Kidney (tissue), 14 donors: ENCODE results near the gene ATP5MC2. TPM values are rescaled to one million over a fixed set of nuclear protein-coding genes. Genes with fewer than 3 reads are reported as not detected.

Experiments used
- DNase-seq, 5 donors: peaks; one replicate each; pipeline ENCODE4 v3.0.0-alpha.2; 2013 to 2020
- FAIRE-seq: peaks from 2 replicates; lab custom pipeline; 2012; peaks lifted over from hg19 to GRCh38; lab: Jason Lieb, UNC
- H3K27ac ChIP-seq, 2 donors: one replicate each; pipeline ENCODE4 v1.7.0; 2013; ENCODE audit warnings: low read depth in 2 of 2, low read length in 2 of 2, inconsistent platforms in 1 of 2
- H3K27me3 ChIP-seq: one replicate; pipeline ENCODE4 v1.7.1; 2013; ENCODE audit warnings: low read length, inconsistent platforms; ENCODE audit not compliant: control insufficient read depth, insufficient read depth
- H3K36me3 ChIP-seq, 3 donors: one replicate each; pipeline versions ENCODE4 v1.7.0 to v1.7.1; 2013; ENCODE audit warnings: low read length in 3 of 3, control low read depth in 1 of 3, inconsistent platforms in 1 of 3; ENCODE audit not compliant: insufficient read depth in 3 of 3, control insufficient read depth in 2 of 3
- H3K4me1 ChIP-seq, 3 donors: one replicate each; pipeline versions ENCODE4 v1.7.0 to v1.7.1; 2013; ENCODE audit warnings: low read length in 3 of 3, inconsistent platforms in 1 of 3, low read depth in 1 of 3; ENCODE audit not compliant: control insufficient read depth in 2 of 3, insufficient read depth in 2 of 3
- H3K4me3 ChIP-seq, 3 donors: one replicate each; pipeline versions ENCODE4 v1.7.0 to v1.8.1; 2013; ENCODE audit warnings: low read length in 3 of 3, control low read depth in 1 of 3, inconsistent platforms in 1 of 3
- H3K9ac ChIP-seq, 3 donors: one replicate each; pipeline versions ENCODE4 v1.7.0 to v1.7.1; 2013; ENCODE audit warnings: low read length in 3 of 3, control low read depth in 1 of 3, inconsistent platforms in 1 of 3
- H3K9me3 ChIP-seq, 3 donors: one replicate each; pipeline versions ENCODE4 v1.7.0 to v1.7.1; 2013; ENCODE audit warnings: low read length in 3 of 3, control low read depth in 1 of 3, inconsistent platforms in 1 of 3; ENCODE audit not compliant: control insufficient read depth in 2 of 3, insufficient read depth in 1 of 3
- intact Hi-C: fragments of 100-400 bp; cut with DNase I; formaldehyde crosslinking; loops from one replicate; pipeline ENCODE4 v1.11.1; 2022
- polyA plus RNA-seq: library from polyadenylated mRNA; stranded (reverse); fragments of 350-450 nt; fragmentation: Illumina TruSeq; extraction: RNeasy Lipid Tissue Mini Kit (QIAGEN cat#74804); gene quantifications from one replicate; pipeline ENCODE4 v1.2.3, GENCODE V29; 2014; ENCODE audit warnings: low read depth, low replicate concordance; ENCODE audit not compliant: insufficient read depth
- total RNA-seq: library from RNA; stranded (reverse); fragmentation: NEBNext Ultra II Directional; extraction: Animal tissue kit (Norgen Biotek cat#: 25700); gene quantifications from one replicate; pipeline ENCODE4 v1.2.1, GENCODE V29; 2021
- TF ChIP-seq, protein P1 (sequence below): IDR thresholded peaks from 3 replicates; pipeline ENCODE4 v1.5.1; 2012; ENCODE audit warnings: mild to moderate bottlenecking, moderate library complexity, borderline replicate concordance; ENCODE audit not compliant: insufficient read depth; ENCODE audit errors: extremely low read depth
- donor health status: control.
- donor health status: control.
- donor health status: control.
- donor health status: control.
- donor health status: control.
- donor health status: DM: yes; HTN: yes; CAD: no.
- donor health status: Normal renal cell carcinoma (clear cell type).

The ATP5MC2 gene
- total and polyA plus RNA-seq, 2 donors from 2014 or later: 271 to 939 TPM

DNA sequence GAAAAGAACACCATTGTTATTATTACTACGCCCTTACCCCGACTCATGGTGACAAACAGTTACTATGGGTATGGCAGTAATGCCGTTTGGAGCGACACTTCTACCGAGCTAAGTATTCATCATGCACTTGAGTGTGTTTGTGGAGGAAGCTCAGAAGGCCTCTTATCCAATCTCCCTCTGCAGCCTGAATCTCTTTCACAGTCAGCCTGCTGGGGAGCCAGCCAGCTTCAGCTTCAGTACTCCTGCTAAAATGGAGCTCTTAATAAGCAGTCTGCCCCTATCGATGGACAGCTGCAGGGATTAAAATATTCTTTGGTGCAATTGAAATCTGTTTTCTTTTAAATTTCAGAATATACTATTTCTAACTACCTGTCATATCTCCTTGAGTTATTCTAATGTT is 24.7 kb upstream of the ATP5MC2 start:
- FAIRE-seq: no peak
- intact Hi-C loops: loop anchor here (5.0 kb wide), 1 partner anchor 47 kb away; no protein-coding TSS in a partner anchor
- TF ChIP-seq, protein P1, sequence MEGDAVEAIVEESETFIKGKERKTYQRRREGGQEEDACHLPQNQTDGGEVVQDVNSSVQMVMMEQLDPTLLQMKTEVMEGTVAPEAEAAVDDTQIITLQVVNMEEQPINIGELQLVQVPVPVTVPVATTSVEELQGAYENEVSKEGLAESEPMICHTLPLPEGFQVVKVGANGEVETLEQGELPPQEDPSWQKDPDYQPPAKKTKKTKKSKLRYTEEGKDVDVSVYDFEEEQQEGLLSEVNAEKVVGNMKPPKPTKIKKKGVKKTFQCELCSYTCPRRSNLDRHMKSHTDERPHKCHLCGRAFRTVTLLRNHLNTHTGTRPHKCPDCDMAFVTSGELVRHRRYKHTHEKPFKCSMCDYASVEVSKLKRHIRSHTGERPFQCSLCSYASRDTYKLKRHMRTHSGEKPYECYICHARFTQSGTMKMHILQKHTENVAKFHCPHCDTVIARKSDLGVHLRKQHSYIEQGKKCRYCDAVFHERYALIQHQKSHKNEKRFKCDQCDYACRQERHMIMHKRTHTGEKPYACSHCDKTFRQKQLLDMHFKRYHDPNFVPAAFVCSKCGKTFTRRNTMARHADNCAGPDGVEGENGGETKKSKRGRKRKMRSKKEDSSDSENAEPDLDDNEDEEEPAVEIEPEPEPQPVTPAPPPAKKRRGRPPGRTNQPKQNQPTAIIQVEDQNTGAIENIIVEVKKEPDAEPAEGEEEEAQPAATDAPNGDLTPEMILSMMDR: no peak
- Histone ChIP-seq H3K9me3 (no peaks in the 10 kb centered on the region), H3K4me3 (no peak overlapping the region), H3K36me3 (no peaks in the 10 kb centered on the region), H3K9ac (no peak overlapping the region), H3K27me3 (peaks cover 20% of the 10 kb centered on the region), H3K4me1 (peaks cover 0 to 5% (median 0%) of the 10 kb centered on the region in 3 donors), H3K27ac (no peak overlapping the region)
- no peak for DNase-seq

DNA sequence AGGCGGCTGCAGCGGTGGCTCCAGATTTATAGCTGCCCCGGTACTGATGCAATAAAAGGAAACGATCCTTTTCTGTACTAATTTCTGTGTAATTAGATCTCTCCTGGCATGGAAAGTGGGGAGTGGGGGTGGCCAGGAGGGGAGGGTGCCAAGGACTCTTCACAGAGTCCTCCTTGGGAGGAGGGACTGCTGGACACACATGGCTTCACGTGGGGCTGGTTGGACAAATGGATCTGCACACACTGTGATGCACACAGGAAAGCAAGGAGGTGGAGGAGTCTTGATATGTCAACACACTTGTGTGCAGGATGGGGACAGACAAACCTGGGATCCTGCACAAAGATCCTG is 23.8 kb upstream of the ATP5MC2 start:
- FAIRE-seq (no peak), DNase-seq (peak in 4 of 5 donors; percentile 60 to 78 (median 74))
- Histone ChIP-seq H3K27me3 (peaks cover 22% of the 10 kb centered on the region), H3K4me1 (peaks cover 0 to 5% (median 0%) of the 10 kb centered on the region in 3 donors), H3K4me3 (no peak overlapping the region), H3K9me3 (no peaks in the 10 kb centered on the region), H3K36me3 (no peaks in the 10 kb centered on the region), H3K27ac (no peak overlapping the region), H3K9ac (no peak overlapping the region)
- intact Hi-C loops: loop anchor here (5.0 kb wide), 1 partner anchor 48 kb away; no protein-coding TSS in a partner anchor
- TF ChIP-seq, protein P1: no peak

DNA sequence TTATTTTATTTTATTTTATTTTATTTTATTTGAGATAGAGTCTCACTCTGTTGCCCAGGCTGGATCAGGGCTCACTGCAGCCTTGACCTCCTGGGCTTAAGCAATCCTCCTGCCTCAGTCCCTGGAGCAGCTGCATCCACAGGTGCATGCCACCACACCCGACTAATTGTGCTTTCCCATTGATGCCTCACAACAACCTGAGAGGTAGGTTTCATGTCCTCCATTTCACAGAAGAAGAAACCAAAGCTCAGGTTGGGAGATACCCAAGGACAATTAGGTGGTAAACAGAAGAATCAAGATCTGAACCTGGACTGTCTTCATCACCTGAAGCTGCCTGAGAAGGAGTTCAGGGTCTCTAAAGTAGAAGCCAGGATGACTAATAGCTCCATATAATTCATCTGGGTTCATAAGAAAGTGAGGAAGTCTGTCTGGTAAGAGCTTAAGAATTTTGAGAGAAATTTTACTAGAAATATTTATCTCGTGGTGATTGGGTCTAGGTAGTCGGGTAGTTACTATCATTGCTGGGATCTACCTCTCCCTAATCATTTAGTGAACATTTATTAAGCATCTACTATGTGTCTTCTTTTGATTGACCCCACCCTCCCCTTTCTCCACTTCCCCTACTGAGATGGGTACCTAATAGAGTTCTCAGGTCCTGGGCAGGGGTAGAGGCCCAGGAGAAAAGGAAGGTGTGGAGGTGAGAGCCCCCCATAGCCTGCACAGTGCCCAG is 23.2 kb upstream of the ATP5MC2 start:
- no peak for DNase-seq
- no peak overlapping the region for H3K4me3 ChIP-seq
- FAIRE-seq: no peak
- peaks cover 0 to 5% (median 0%) of the 10 kb centered on the region in 3 donors for H3K4me1 ChIP-seq
- no peak overlapping the region for H3K9ac ChIP-seq
- no peak overlapping the region for H3K27ac ChIP-seq
- no peaks in the 10 kb centered on the region for H3K9me3 ChIP-seq
- TF ChIP-seq, protein P1: no peak
- H3K27me3 ChIP-seq: peaks cover 27% of the 10 kb centered on the region
- intact Hi-C loops: no loop called here
- no peaks in the 10 kb centered on the region for H3K36me3 ChIP-seq
